Skeletal muscle satellite cell (primary cell): ENCODE results near the gene FAM43A. TPM values are rescaled to one million over a fixed set of nuclear protein-coding genes. Genes with fewer than 3 reads are reported as not detected.
A peak's percentile ranks its signal among the peaks of the same experiment; 100 is the strongest.

ENCODE experiments used
- H3K27me3 ChIP-seq: 2 replicates; pipeline ENCODE4 v1.7.0; 2013; ENCODE audit warnings: low read length; ENCODE audit not compliant: control insufficient read depth, insufficient read depth
- H3K36me3 ChIP-seq: 2 replicates; pipeline ENCODE4 v1.7.0; 2013; ENCODE audit warnings: mild to moderate bottlenecking, control low read depth, low read length; ENCODE audit not compliant: insufficient read depth
- H3K4me1 ChIP-seq: 2 replicates; pipeline ENCODE4 v1.7.0; 2013; ENCODE audit warnings: low read length; ENCODE audit not compliant: control insufficient read depth, insufficient read depth
- H3K4me2 ChIP-seq: 2 replicates; pipeline ENCODE4 v1.7.0; 2013; ENCODE audit warnings: mild to moderate bottlenecking, low read length
- H3K4me3 ChIP-seq: 2 replicates; pipeline ENCODE4 v1.7.0; 2013; ENCODE audit warnings: low read length
- H3K9ac ChIP-seq: 2 replicates; pipeline ENCODE4 v1.7.0; 2013; ENCODE audit warnings: mild to moderate bottlenecking, low read depth, low read length, moderate library complexity
- H3K9me3 ChIP-seq: replicated peaks from 2 replicates; pipeline ENCODE4 v1.7.0; 2013; ENCODE audit warnings: mild to moderate bottlenecking, control low read depth, low read length
- total RNA-seq: library from RNA; depleted of rRNA; stranded (reverse); fragments of >200 nt; gene quantifications from 2 replicates; pipeline ENCODE4 v1.2.3, GENCODE V29; 2012; rRNA removed

Gene FAM43A, protein sequence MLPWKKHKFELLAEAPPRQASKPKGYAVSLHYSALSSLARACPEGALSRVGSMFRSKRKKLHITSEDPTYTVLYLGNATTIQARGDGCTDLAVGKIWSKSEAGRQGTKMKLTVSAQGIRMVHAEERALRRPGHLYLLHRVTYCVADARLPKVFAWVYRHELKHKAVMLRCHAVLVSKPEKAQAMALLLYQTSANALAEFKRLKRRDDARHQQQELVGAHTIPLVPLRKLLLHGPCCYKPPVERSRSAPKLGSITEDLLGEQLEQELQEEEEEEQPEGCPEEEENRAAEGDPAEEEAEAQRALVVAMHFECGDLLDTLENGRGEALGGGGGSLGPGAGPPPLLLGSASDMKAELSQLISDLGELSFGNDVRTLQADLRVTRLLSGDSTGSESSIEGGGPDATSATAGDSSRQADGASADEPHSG
- 2.3 and 3.5 TPM in 2 replicates for total RNA-seq

- Histone ChIP-seq H3K9ac (peak within 1 kb of the TSS; percentile 76), H3K9me3 (no peaks in the 10 kb centered on the region), H3K4me2 (peak within 1 kb of the TSS; percentile 98), H3K36me3 (no peaks in the 10 kb centered on the region), H3K27me3 (no peaks in the 10 kb centered on the region), H3K4me3 (peak within 1 kb of the TSS; percentile 87), H3K4me1 (peaks cover 34% of the 10 kb centered on the region)
Observed at GRCh38 chr3:194685718-194686413, at the start of gene FAM43A. Gene FAM43A, plus strand, starts transcription at chr3:194685883. Its CDS starts 944 bp downstream, at chr3:194686827.

GRCh38 chr3:194637066-194637465, 48.6 kb upstream of the FAM43A start:
- H3K36me3 ChIP-seq, result peaks cover 18% of the 10 kb centered on the region
- H3K4me3 ChIP-seq, result no peak overlapping the region
- H3K9me3 ChIP-seq, result no peaks in the 10 kb centered on the region
- peaks cover 42% of the 10 kb centered on the region for H3K4me1 ChIP-seq
- no peak overlapping the region for H3K4me2 ChIP-seq
- H3K9ac ChIP-seq, result no peak overlapping the region
- no peaks in the 10 kb centered on the region for H3K27me3 ChIP-seq

DNA sequence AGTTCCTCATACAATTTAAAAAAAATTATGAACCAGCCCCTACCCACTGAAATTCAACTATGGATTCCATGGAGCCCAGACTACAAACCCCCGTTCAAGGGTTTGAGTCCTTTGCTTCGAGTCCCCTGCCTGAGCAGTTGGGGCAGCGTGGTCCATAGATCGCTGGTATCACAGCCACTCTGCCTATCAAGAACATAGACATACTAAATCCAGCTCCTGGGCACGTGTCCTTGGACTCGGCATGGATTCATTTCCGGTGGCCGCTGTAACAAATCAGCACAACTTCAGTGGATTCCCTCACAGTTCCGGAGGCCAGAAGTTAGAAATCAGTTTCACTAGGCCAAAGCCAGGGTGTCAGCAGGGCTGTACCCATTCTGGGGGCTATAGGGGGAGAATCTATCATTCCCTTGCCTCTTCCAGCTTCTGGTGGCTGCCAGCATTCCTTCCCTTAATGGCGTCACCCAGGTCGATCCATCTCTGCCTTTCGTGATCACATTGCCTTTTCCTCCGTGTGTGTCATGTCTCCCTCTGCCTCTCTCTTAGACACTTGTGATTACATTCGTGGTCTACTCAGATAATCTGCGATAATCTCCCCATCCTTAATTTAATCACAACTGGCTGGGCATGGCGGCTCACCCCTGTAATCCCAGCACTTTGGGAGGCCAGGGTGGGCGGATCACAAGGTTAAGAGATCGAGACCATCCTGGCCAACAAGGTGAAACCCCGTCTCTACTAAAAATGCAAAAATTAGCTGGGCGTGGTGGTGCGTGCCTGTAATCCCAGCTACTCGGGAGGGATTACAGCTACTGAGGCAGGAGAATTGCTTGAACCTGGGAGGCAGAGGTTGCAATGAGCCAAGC, 47.9 kb upstream of the FAM43A start:
- Histone ChIP-seq H3K27me3 (no peaks in the 10 kb centered on the region), H3K4me1 (peaks cover 35% of the 10 kb centered on the region), H3K36me3 (peaks cover 22% of the 10 kb centered on the region), H3K9ac (no peak overlapping the region), H3K9me3 (no peaks in the 10 kb centered on the region), H3K4me3 (no peak overlapping the region), H3K4me2 (no peak overlapping the region)

DNA sequence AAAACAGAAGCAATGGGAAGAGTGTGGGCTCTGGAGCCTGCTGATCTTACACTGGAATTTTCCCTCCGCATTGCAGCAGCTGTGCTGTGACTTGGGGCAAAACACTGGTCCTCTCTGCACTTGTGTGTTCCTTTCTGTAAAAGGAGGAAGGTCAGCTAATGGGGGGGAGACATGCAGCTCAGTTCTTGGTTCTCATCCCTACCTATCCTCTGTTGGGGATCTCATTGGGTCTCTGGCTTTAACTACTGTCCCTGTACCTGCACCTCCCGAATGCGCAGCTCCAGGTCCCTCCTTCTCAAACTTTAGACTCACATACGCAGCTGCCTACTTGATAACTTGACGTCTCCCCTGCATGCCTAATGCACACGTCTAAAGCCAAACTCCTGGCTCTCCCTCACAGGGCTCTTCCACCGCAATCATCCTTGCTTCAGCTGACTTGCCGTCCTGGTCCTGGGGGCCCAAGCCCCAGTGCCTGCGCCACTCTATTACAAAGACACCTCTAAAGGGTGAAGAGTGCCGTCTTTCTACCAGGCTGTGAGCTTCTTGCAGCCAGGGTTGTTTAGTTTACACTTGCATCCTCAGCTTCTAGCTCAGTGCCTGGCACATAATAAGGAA, 46.6 kb upstream of the FAM43A start:
- Histone ChIP-seq H3K36me3 (peaks cover 32% of the 10 kb centered on the region), H3K4me3 (no peak overlapping the region), H3K9me3 (no peaks in the 10 kb centered on the region), H3K4me2 (no peak overlapping the region), H3K27me3 (no peaks in the 10 kb centered on the region), H3K9ac (no peak overlapping the region), H3K4me1 (peaks cover 34% of the 10 kb centered on the region)

- Histone ChIP-seq H3K36me3 (peaks cover 47% of the 10 kb centered on the region), H3K9ac (peak overlapping the region; percentile 47), H3K27me3 (no peaks in the 10 kb centered on the region), H3K9me3 (no peaks in the 10 kb centered on the region), H3K4me3 (no peak overlapping the region), H3K4me2 (peak overlapping the region; percentile 73), H3K4me1 (peaks cover 34% of the 10 kb centered on the region)
Observed at GRCh38 chr3:194640829-194641228, 44.9 kb upstream of the FAM43A start.

GRCh38 chr3:194642769-194643168, 42.9 kb upstream of the FAM43A start:
- Histone ChIP-seq H3K9ac (no peak overlapping the region), H3K27me3 (no peaks in the 10 kb centered on the region), H3K4me3 (no peak overlapping the region), H3K4me1 (peaks cover 26% of the 10 kb centered on the region), H3K9me3 (no peaks in the 10 kb centered on the region), H3K4me2 (no peak overlapping the region), H3K36me3 (peaks cover 47% of the 10 kb centered on the region)

DNA sequence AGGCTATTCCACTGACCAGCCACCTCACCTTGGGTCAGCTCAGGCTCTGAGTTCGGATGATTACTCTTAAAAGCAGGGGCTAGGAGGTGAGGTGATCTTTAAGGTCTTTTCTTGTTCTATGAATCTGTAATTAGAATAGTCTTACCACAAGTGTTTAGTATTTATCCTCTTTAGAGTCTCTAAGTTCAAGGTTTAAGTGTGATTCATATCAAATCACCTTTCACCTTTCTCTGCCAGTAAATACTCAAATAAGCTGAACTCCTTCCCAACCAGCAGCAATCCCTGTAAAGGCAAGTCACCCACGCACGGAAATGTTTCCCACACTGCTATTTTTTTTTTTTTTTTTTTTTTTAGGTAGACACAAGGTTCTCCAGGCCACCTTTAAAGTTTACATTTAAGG, 37.9 kb upstream of the FAM43A start:
- H3K9me3 ChIP-seq, result no peaks in the 10 kb centered on the region
- H3K36me3 ChIP-seq, result peaks cover 66% of the 10 kb centered on the region
- no peaks in the 10 kb centered on the region for H3K4me1 ChIP-seq
- no peak overlapping the region for H3K9ac ChIP-seq
- no peaks in the 10 kb centered on the region for H3K27me3 ChIP-seq
- no peak overlapping the region for H3K4me3 ChIP-seq
- H3K4me2 ChIP-seq, result no peak overlapping the region

DNA sequence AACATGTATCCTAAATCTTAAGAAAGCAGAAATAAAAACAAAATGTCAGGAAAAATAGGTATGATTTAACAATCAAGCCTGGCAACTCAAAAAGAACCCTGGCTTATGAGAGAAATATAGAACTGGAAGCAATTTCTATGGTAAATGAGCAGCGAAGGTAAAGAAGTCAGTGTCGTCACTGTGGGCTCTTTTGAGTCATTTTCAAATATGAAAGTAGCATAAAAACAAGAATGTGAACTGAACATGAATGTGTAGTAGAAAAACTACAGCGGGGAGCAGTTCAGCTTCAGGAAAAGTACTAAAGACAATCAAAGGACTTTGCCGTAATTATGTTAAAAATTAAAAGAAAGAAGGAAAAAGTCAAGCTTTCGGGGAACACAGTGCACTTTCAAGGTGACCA, 31.2 kb upstream of the FAM43A start:
- no peak overlapping the region for H3K4me2 ChIP-seq
- H3K9me3 ChIP-seq, result no peaks in the 10 kb centered on the region
- H3K36me3 ChIP-seq, result peaks cover 70% of the 10 kb centered on the region

DNA sequence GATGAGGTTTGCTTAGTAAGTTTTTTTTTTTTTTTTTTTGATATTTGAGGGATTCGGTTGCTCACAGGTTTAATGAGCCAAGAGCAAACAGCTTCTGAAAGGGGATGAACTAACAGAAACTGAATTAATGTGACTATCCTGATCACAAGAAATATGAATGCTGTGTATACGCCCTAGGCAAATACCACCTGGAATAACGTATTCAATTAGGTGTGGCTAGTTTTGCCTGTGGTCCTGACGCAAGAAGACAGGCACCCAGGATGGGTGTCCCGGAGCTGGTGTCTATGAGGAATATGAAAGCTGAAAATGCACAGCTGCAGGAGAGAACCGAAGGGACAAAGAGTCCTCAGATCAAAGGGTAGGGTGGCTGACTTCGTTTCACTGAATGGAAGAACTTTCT, 28.2 kb upstream of the FAM43A start:
- no peaks in the 10 kb centered on the region for H3K27me3 ChIP-seq
- no peak overlapping the region for H3K4me2 ChIP-seq
- H3K9me3 ChIP-seq, result no peaks in the 10 kb centered on the region
- H3K4me1 ChIP-seq, result no peaks in the 10 kb centered on the region
- H3K36me3 ChIP-seq, result peaks cover 65% of the 10 kb centered on the region
- no peak overlapping the region for H3K4me3 ChIP-seq
- H3K9ac ChIP-seq, result no peak overlapping the region

More for the DNA sequence above, 31.2 kb upstream of the FAM43A start:
- H3K27me3 ChIP-seq, result no peaks in the 10 kb centered on the region
- no peak overlapping the region for H3K4me3 ChIP-seq
- H3K9ac ChIP-seq, result no peak overlapping the region
- no peaks in the 10 kb centered on the region for H3K4me1 ChIP-seq

- no peak overlapping the region for H3K4me2 ChIP-seq
- H3K9ac ChIP-seq, result no peak overlapping the region
- H3K36me3 ChIP-seq, result peaks cover 62% of the 10 kb centered on the region
- H3K4me3 ChIP-seq, result no peak overlapping the region
- H3K9me3 ChIP-seq, result no peaks in the 10 kb centered on the region
- H3K27me3 ChIP-seq, result no peaks in the 10 kb centered on the region
- H3K4me1 ChIP-seq, result no peaks in the 10 kb centered on the region
Observed at GRCh38 chr3:194658477-194659242, 27.0 kb upstream of the FAM43A start.
